Epidermal melanocyte (primary cell): ENCODE data around the gene C3orf38.
"Not testable (repeated sequence)": the region's sequence is repeated elsewhere in the genome, so short reads cannot be mapped to it uniquely, and the experiment has no call there.

ENCODE experiments used
- DNase-seq: peaks from one replicate; pipeline ENCODE4 v3.0.0; 2011; ENCODE audit warnings: low spot score; ENCODE audit not compliant: insufficient read length

The C3orf38 gene

DNA sequence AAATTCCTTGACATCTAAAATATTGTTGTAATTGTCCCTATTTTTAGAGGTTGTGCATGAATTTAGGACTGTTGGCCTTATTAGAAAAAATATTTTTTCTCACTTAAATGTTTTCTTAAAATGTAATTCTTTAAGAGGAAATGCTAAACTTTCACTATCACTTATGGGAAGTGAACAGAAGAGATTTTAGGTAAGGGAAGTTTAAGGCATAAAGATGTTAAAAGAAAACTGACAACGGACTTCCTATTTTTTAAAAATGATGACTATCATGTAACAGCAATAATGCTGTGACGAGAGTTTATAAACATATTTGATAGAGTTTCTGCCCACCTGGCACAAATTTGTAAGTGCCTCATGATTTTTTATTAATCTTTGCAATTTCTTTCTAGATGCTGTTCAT lies 3.1 kb downstream of the C3orf38 start:
- no peak for DNase-seq

DNA sequence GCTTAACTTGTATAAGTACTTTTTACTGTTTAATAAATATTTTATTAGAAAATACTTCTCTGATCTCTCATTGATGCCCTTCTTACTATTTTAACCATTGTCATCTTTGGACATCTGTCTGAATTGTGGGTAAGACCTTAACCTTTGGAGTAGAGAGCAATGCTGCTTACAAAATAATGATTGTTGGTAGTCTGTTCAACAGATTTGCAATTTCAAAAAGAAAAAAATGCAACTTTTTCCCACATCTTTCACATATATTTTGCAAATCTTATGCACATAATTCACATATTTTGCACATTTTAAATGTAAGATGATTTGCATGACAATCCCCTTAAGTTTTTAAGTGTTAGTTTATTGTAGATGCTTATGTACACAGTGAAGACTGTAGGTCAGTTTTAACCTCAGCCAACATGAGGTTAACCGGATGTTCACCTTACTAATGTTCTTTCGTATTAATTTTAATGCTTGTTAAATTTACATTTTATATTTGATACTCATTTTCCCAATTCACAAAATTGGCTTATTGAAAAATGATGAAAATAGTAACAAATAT lies 16.7 kb downstream of the C3orf38 start:
- DNase-seq = no peak

DNA sequence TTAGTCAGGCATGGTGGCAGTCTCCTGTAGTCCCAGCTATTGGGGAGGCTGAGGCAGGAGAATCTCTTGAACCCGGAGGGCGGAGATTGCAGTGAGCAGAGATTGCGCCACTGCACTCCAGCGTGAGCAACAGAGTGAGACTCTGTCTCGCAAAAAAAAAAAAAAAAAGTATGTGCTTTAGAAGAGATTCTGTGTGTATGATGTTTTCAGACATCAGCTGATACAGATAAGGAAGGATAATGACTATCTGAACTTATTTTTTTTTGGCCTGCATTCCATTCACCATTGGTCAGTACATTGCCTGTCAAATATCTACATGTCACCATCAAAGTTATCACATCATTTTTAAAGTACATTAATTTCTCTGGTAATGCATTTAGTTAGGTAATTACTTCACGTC lies 17.4 kb downstream of the C3orf38 start:
- no peak for DNase-seq

DNA sequence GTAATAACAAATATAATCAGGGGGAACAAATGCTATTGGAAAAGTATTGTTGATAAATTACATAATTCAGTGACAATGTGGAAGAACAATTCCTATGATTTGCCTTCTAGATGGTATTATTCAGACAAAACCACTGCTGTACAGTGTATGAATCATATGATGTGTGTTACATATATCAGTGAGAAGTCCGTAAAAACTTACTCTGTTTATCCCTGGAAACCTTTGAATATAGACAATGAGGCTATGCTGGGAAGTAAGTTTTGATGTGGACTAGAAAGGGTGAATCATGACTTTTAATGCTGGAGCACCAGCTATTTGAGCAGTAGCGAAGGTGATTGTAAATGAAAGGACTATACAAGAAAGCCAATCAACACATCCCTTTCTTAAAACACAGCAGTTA lies 17.9 kb downstream of the C3orf38 start:
- DNase-seq = no peak

GRCh38 chr3:88168171-88168570 lies 18.4 kb downstream of the C3orf38 start:
- DNase-seq = no peak

GRCh38 chr3:88180398-88180999 lies 30.7 kb downstream of the C3orf38 start:
- peak; percentile 22 for DNase-seq

DNA sequence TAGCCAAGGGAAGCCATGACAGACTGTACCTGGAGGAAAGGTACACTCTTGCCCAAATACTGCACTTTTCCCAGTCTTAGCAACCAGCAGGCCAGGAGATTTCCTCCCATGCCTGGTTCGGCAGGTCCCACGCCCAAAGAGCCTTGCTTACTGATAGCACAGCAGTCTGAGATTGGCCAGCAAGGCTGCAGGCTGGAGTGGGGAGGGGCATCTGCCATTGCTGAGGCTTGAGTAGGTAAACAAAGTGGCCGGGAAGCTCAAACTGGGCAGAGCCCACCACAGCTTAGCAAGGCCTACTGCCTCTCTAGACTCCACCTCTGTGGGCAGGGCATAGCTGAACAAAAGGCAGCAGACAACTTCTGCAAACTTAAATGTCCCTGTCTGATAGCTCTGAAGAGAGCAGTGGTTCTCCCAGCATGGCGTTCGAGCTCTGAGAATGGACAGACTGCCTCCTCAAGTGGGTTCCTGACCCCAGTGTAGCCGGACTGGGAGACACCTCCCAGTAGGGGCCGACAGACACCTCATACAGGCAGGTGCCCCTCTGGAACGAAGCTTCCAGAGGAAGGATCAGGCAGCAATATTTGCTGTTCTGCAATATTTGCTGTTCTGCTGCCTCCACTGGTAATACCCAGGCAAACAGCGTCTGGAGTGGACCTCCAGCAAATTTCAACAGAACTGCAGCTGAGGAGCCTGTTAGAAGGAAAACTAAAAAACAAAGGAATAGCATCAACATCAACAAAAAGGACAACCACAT lies 32.6 kb downstream of the C3orf38 start:
- DNase-seq = not testable (repeated sequence)

DNA sequence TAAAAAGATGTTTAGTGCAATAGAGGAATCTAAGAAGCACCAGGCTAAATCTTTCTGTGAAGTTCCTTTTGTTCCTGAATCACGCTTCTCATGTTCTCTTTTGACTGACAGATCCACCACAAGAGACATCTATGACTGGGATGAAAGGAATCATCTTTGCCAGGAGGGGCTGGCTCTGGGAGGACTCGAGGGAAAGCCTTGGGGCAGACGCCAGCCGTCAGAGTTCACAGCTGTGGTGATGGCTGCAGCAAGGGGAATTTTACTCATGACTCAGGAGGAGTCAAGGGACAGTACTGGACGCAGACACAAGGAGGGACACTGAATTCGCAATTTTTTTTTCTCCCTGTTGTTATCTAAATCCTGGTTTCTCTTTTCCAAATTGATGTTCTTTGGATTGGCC lies 38.7 kb downstream of the C3orf38 start:
- no peak for DNase-seq

DNA sequence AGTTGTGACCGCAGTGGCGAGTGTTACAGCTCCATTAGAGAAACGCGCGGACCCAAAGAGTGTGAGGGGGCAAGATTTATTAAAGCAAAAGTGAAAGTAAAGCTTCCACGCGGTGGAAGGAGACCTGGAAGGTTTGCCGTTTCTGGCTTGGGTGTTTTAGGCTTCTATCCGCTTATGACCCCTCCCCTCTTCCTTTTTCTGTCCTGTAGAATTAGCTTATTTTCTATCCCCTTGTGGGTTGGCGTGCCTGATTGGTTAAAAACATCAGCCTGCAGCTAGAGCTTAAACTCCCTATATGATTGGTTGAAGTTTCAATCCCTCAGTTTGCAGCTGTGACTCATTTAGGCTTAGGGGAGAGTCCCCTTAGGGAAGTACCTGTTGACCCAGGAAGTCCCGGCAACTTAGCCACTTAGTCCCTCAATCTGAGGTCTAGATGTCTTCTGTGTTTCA lies 39.6 kb downstream of the C3orf38 start:
- no peak for DNase-seq

DNA sequence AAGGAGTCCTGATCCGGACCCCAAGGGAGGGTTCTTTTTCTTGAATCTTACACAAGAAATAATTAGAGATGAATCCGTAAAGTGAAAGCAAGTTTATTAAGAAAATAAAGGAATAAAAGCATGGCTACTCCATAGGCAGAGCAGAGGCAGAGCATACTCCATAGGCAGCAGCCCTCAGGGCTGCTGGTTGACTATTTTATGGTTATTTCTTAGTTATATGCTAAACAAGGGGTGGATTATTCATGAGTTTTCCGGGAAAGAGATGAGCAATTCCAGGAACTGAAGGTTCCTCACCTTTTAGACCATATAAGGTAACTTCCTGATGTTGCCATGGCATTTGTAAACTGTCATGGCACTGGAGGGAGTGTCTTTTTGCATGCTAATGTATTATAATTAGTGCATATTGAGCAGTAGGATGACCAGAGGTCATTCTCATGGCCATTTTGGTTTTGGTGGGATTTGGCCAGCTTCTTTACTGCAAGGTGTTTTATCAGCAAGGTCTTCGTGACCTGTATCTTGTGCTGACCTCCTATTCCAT lies 42.2 kb downstream of the C3orf38 start:
- no peak for DNase-seq

DNA sequence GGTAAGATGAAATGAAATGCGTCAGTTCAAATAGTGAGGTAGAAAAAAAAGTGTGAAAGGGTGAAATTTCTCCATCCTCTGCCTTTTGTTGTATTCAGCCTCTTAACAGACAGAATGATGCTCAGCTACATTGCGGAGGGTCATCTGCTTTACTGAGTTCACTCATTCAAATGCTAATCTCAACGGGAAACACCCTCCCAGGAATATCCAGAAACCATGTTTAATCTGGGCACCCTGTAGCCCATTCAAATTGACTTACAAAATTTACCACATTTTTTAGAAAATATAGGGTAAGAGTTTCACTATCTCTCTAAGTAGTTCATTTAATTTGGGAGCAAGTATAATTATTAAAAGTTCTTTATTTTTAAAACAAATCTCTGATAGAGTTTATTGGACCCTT lies 42.9 kb downstream of the C3orf38 start:
- DNase-seq = no peak

GRCh38 chr3:88195951-88196434 lies 46.2 kb downstream of the C3orf38 start:
- no peak for DNase-seq

DNA sequence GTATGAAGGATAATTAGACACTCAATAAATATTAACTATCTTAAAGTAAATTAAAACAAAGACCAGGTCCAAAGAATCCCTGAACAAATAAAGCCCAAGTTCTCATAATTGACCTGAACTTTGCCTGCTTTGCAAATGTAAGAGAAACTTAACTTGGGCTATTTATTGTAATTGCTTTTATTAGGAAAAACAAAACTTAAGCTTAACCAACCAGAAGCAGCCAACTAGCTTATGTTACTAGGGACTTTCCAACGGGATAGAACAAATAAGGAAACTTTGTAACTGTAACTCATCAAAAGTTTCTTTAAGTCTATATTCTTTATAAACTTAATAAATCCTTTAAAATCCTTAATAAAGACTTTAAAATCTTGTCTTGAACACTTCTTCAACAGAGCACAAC lies 48.4 kb downstream of the C3orf38 start:
- no peak for DNase-seq

DNA sequence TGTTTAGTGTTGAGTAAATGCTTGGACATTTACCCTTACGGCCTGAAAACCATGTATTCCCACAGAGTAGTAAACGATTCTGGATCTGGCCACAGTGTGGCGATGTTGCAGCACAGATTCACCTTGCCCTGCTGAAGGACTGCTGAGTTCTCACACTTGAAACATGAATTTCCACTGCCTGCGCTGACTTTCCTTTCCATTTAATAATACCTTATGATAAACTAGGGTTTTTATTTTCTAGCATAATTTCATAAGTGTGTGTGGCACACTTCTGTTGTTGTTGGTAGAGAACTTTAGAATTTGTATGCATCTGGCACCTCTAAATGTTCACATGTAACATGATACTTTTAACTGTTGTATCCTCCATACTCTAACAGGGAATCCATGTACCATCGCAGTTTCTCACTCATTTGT lies 53.9 kb downstream of the C3orf38 start:
- DNase-seq = no peak
